Measurements from ENCODE around the gene KIRREL3.

KIRREL3 gene

GRCh38 chr11:126645186-126645585, 355.4 kb downstream of the KIRREL3 start:
- Histone ChIP-seq H3K9ac (ENCODE audit: low read length in 5 of 5) (no peak overlapping the region), H3K36me3 (ENCODE audit: control insufficient read depth in 5 of 5, insufficient read depth in 5 of 5, low read length in 5 of 5) (no peaks in the 10 kb centered on the region), H3K4me1 (ENCODE audit: control insufficient read depth in 5 of 5, insufficient read depth in 5 of 5, low read length in 5 of 5) (no peaks in the 10 kb centered on the region), H3K27ac (ENCODE audit: low read depth, low read length) (no peak overlapping the region), H3K9me3 (ENCODE audit: control insufficient read depth in 5 of 5, low read length in 5 of 5) (no peaks in the 10 kb centered on the region), H3K27me3 (ENCODE audit: control insufficient read depth in 5 of 5, insufficient read depth in 4 of 5, low read length in 5 of 5) (peaks cover 0 to 2% (median 0%) of the 10 kb centered on the region in 5 donors), H3K4me3 (ENCODE audit: low read depth in 1 of 5, low read length in 5 of 5) (no peak overlapping the region)

DNA sequence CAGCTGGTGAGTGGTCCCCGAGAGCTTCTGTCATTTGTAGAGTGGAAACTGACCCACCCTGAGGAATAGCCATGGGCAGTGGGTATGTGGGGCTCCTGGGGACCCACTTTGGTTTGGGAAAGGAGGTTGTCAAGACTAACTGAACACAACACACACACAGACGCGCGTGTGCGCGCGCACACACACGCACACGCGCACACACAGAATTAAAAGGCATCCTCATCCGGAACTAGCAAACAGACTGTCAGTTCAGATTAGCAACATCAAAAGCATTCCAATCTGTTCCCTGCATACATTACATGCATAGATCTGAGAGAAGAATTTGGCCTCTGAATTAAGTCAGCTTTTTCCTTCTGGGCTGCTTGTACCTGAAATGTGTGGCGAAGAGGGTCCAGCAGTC, 360.4 kb downstream of the KIRREL3 start:
- Histone ChIP-seq H3K27ac (ENCODE audit: low read depth, low read length) (no peak overlapping the region), H3K27me3 (ENCODE audit: control insufficient read depth in 5 of 5, insufficient read depth in 4 of 5, low read length in 5 of 5) (no peaks in the 10 kb centered on the region), H3K9ac (ENCODE audit: low read length in 5 of 5) (no peak overlapping the region), H3K9me3 (ENCODE audit: control insufficient read depth in 5 of 5, low read length in 5 of 5) (no peaks in the 10 kb centered on the region), H3K4me3 (ENCODE audit: low read depth in 1 of 5, low read length in 5 of 5) (no peak overlapping the region), H3K36me3 (ENCODE audit: control insufficient read depth in 5 of 5, insufficient read depth in 5 of 5, low read length in 5 of 5) (no peaks in the 10 kb centered on the region), H3K4me1 (ENCODE audit: control insufficient read depth in 5 of 5, insufficient read depth in 5 of 5, low read length in 5 of 5) (no peaks in the 10 kb centered on the region)

DNA sequence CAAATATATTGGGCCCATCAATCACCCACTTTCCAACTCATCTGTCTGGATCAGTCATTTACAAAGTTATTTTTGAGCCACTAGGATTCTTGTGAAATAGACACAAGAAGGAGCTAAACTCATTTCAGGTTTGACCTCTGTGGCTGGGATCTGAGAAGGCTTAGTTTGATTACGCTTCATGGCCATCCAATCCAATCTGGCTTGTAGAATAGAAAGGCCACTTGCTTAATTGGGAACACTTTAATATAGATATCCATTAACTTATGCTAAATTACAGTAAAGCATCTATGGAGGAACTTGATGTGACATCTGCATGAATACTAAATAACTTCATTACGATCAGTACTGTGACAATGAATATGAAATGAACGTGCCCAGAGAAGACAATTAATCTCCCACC, 360.9 kb downstream of the KIRREL3 start:
- no peaks in the 10 kb centered on the region for H3K4me1 ChIP-seq (ENCODE audit: control insufficient read depth in 5 of 5, insufficient read depth in 5 of 5, low read length in 5 of 5)
- no peaks in the 10 kb centered on the region for H3K36me3 ChIP-seq (ENCODE audit: control insufficient read depth in 5 of 5, insufficient read depth in 5 of 5, low read length in 5 of 5)
- peaks cover 0 to 1% (median 0%) of the 10 kb centered on the region in 5 donors for H3K27me3 ChIP-seq (ENCODE audit: control insufficient read depth in 5 of 5, insufficient read depth in 4 of 5, low read length in 5 of 5)
- no peak overlapping the region for H3K9ac ChIP-seq (ENCODE audit: low read length in 5 of 5)
- H3K4me3 ChIP-seq (ENCODE audit: low read depth in 1 of 5, low read length in 5 of 5) = no peak overlapping the region
- no peaks in the 10 kb centered on the region for H3K9me3 ChIP-seq (ENCODE audit: control insufficient read depth in 5 of 5, low read length in 5 of 5)
- H3K27ac ChIP-seq (ENCODE audit: low read depth, low read length) = no peak overlapping the region

DNA sequence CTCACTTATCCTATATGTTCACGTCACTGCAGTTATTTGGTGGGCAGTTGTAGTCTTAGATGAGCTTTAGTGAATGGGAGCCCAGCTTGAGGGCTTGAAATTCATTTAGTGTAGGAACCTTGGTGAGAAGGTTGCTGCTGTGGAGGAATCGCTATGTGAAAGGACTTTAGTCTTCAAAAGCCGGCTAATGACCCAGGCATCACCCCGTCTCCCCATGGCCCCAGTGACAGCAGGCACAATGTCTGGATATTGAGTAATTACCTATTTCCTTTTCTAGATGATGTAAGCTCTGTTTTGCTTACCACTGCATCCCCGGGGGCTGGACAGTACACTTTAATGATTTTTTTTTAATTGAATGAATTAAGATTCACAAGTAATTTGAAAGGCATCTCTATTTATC, 361.9 kb downstream of the KIRREL3 start:
- Histone ChIP-seq H3K4me3 (ENCODE audit: low read depth in 1 of 5, low read length in 5 of 5) (no peak overlapping the region), H3K27ac (ENCODE audit: low read depth, low read length) (no peak overlapping the region), H3K4me1 (ENCODE audit: control insufficient read depth in 5 of 5, insufficient read depth in 5 of 5, low read length in 5 of 5) (no peaks in the 10 kb centered on the region), H3K9ac (ENCODE audit: low read length in 5 of 5) (no peak overlapping the region), H3K27me3 (ENCODE audit: control insufficient read depth in 5 of 5, insufficient read depth in 4 of 5, low read length in 5 of 5) (peaks cover 0 to 4% (median 0%) of the 10 kb centered on the region in 5 donors), H3K9me3 (ENCODE audit: control insufficient read depth in 5 of 5, low read length in 5 of 5) (no peaks in the 10 kb centered on the region), H3K36me3 (ENCODE audit: control insufficient read depth in 5 of 5, insufficient read depth in 5 of 5, low read length in 5 of 5) (no peaks in the 10 kb centered on the region)

GRCh38 chr11:126637795-126638175, 362.8 kb downstream of the KIRREL3 start:
- H3K36me3 ChIP-seq (ENCODE audit: control insufficient read depth in 5 of 5, insufficient read depth in 5 of 5, low read length in 5 of 5) = no peaks in the 10 kb centered on the region
- peaks cover 0 to 4% (median 0%) of the 10 kb centered on the region in 5 donors for H3K27me3 ChIP-seq (ENCODE audit: control insufficient read depth in 5 of 5, insufficient read depth in 4 of 5, low read length in 5 of 5)
- H3K27ac ChIP-seq (ENCODE audit: low read depth, low read length) = no peak overlapping the region
- no peak overlapping the region for H3K9ac ChIP-seq (ENCODE audit: low read length in 5 of 5)
- H3K4me1 ChIP-seq (ENCODE audit: control insufficient read depth in 5 of 5, insufficient read depth in 5 of 5, low read length in 5 of 5) = no peaks in the 10 kb centered on the region
- H3K4me3 ChIP-seq (ENCODE audit: low read depth in 1 of 5, low read length in 5 of 5) = no peak overlapping the region
- H3K9me3 ChIP-seq (ENCODE audit: control insufficient read depth in 5 of 5, low read length in 5 of 5) = no peaks in the 10 kb centered on the region

DNA sequence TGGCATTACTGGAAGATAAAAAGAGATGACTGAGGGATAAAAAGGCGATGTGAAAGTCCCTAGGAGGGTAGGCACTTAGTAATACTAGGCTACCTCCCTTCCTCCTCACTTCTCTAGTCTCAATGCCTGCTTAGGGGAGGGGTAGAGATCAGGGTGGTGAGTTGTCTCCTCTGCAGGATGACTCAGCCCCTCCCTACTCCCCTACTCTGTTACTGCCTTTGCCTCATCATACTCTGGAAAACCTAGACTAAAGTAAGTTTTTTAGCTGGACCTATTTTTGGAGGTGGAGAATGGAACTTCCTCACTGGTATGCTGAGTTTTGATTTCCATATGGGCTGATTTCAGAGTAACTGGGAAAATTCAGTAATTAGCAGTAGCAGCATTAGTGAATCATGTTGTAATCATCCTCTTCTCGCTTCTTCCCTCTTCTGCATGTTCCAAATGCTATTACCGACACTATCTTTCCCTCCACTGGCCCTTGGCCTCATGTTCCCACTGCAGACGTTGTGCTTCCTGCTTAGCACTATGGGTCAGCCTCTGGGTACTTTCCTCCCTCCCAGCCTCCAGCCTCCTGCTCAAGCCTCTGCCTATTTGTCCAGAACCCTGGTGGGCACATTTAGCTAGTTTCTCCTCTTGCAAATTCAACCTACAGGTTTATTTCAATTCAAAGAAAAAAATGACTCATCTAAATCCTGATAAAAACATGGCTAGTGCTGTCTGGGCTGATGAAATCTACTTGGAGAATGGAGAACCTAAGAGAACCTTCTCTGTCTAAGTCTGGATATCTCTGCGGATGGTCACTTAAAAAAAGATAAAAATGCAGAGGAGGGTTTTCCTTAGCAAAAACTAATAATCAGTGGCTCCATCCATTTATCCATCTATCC, 363.4 kb downstream of the KIRREL3 start:
- H3K4me1 ChIP-seq (ENCODE audit: control insufficient read depth in 5 of 5, insufficient read depth in 5 of 5, low read length in 5 of 5) = no peaks in the 10 kb centered on the region
- H3K36me3 ChIP-seq (ENCODE audit: control insufficient read depth in 5 of 5, insufficient read depth in 5 of 5, low read length in 5 of 5) = no peaks in the 10 kb centered on the region
- H3K27ac ChIP-seq (ENCODE audit: low read depth, low read length) = no peak overlapping the region
- H3K27me3 ChIP-seq (ENCODE audit: control insufficient read depth in 5 of 5, insufficient read depth in 4 of 5, low read length in 5 of 5) = peaks cover 0 to 4% (median 0%) of the 10 kb centered on the region in 5 donors
- no peaks in the 10 kb centered on the region for H3K9me3 ChIP-seq (ENCODE audit: control insufficient read depth in 5 of 5, low read length in 5 of 5)
- H3K4me3 ChIP-seq (ENCODE audit: low read depth in 1 of 5, low read length in 5 of 5) = no peak overlapping the region
- no peak overlapping the region for H3K9ac ChIP-seq (ENCODE audit: low read length in 5 of 5)

- H3K27me3 ChIP-seq (ENCODE audit: control insufficient read depth in 5 of 5, insufficient read depth in 4 of 5, low read length in 5 of 5) = peaks cover 0 to 4% (median 0%) of the 10 kb centered on the region in 5 donors
- no peak overlapping the region for H3K4me3 ChIP-seq (ENCODE audit: low read depth in 1 of 5, low read length in 5 of 5)
- no peaks in the 10 kb centered on the region for H3K9me3 ChIP-seq (ENCODE audit: control insufficient read depth in 5 of 5, low read length in 5 of 5)
- no peaks in the 10 kb centered on the region for H3K4me1 ChIP-seq (ENCODE audit: control insufficient read depth in 5 of 5, insufficient read depth in 5 of 5, low read length in 5 of 5)
- no peak overlapping the region for H3K27ac ChIP-seq (ENCODE audit: low read depth, low read length)
- H3K36me3 ChIP-seq (ENCODE audit: control insufficient read depth in 5 of 5, insufficient read depth in 5 of 5, low read length in 5 of 5) = no peaks in the 10 kb centered on the region
- no peak overlapping the region for H3K9ac ChIP-seq (ENCODE audit: low read length in 5 of 5)
These were observed 365.1 kb downstream of the KIRREL3 start for GRCh38 chr11:126635511-126635910.

DNA sequence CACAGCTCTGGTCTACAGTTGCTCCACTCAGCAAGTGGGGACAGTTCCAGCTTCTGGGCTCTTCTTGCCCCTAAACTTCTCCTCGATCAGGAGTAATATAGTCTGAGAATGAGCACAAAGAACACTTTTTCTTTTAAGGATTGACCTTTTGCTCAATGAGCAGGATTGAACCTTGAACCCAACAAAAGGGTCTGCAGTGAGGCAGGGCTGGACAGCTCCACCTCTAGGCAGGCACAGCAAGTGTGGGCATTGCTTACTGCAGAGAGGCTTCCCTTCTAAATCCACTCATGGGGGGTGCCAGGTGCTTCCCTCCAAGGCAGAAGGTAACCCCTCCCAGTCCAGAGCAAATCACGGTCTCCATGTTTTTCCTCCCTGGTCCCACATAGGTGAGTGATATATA, 365.6 kb downstream of the KIRREL3 start:
- no peak overlapping the region for H3K27ac ChIP-seq (ENCODE audit: low read depth, low read length)
- peaks cover 0 to 4% (median 0%) of the 10 kb centered on the region in 5 donors for H3K27me3 ChIP-seq (ENCODE audit: control insufficient read depth in 5 of 5, insufficient read depth in 4 of 5, low read length in 5 of 5)
- H3K9me3 ChIP-seq (ENCODE audit: control insufficient read depth in 5 of 5, low read length in 5 of 5) = no peaks in the 10 kb centered on the region
- H3K9ac ChIP-seq (ENCODE audit: low read length in 5 of 5) = no peak overlapping the region
- no peak overlapping the region for H3K4me3 ChIP-seq (ENCODE audit: low read depth in 1 of 5, low read length in 5 of 5)
- no peaks in the 10 kb centered on the region for H3K4me1 ChIP-seq (ENCODE audit: control insufficient read depth in 5 of 5, insufficient read depth in 5 of 5, low read length in 5 of 5)
- H3K36me3 ChIP-seq (ENCODE audit: control insufficient read depth in 5 of 5, insufficient read depth in 5 of 5, low read length in 5 of 5) = no peaks in the 10 kb centered on the region

DNA sequence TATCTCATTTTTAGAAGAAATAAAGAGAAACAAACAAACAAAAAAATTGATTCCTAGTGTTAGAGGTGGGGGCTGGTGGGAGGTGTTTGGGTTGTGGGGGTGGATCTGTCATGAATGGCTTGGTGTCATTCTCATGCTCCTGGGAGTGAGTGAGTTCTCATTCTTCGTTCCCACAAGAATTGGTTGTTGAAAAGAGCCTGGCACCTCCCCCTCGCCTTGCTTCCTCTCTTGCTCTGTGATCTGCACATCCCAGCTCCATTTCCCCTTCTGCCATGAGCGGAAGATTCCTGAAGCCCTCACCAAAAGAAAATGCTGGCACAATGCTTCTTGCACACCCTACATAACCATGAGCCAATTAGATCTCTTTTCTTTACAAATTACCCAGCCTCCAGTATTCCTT, 367.2 kb downstream of the KIRREL3 start:
- Histone ChIP-seq H3K27me3 (ENCODE audit: control insufficient read depth in 5 of 5, insufficient read depth in 4 of 5, low read length in 5 of 5) (peaks cover 0 to 4% (median 0%) of the 10 kb centered on the region in 5 donors), H3K36me3 (ENCODE audit: control insufficient read depth in 5 of 5, insufficient read depth in 5 of 5, low read length in 5 of 5) (no peaks in the 10 kb centered on the region), H3K4me3 (ENCODE audit: low read depth in 1 of 5, low read length in 5 of 5) (no peak overlapping the region), H3K27ac (ENCODE audit: low read depth, low read length) (no peak overlapping the region), H3K9ac (ENCODE audit: low read length in 5 of 5) (no peak overlapping the region), H3K9me3 (ENCODE audit: control insufficient read depth in 5 of 5, low read length in 5 of 5) (no peaks in the 10 kb centered on the region), H3K4me1 (ENCODE audit: control insufficient read depth in 5 of 5, insufficient read depth in 5 of 5, low read length in 5 of 5) (no peaks in the 10 kb centered on the region)

- no peaks in the 10 kb centered on the region for H3K9me3 ChIP-seq (ENCODE audit: control insufficient read depth in 5 of 5, low read length in 5 of 5)
- H3K4me1 ChIP-seq (ENCODE audit: control insufficient read depth in 5 of 5, insufficient read depth in 5 of 5, low read length in 5 of 5) = no peaks in the 10 kb centered on the region
- H3K36me3 ChIP-seq (ENCODE audit: control insufficient read depth in 5 of 5, insufficient read depth in 5 of 5, low read length in 5 of 5) = no peaks in the 10 kb centered on the region
- H3K27me3 ChIP-seq (ENCODE audit: control insufficient read depth in 5 of 5, insufficient read depth in 4 of 5, low read length in 5 of 5) = peaks cover 0 to 4% (median 0%) of the 10 kb centered on the region in 5 donors
- no peak overlapping the region for H3K4me3 ChIP-seq (ENCODE audit: low read depth in 1 of 5, low read length in 5 of 5)
- H3K9ac ChIP-seq (ENCODE audit: low read length in 5 of 5) = no peak overlapping the region
- H3K27ac ChIP-seq (ENCODE audit: low read depth, low read length) = no peak overlapping the region
These were observed 369.4 kb downstream of the KIRREL3 start for GRCh38 chr11:126630893-126631798.

All from subcutaneous abdominal adipose tissue (tissue), 5 donors.